GM18498 (cell line): ENCODE measurements around the gene ADORA3.

Experiments used
- ATAC-seq: cut with Tn5 transposase; IDR thresholded peaks from one replicate; pipeline ENCODE4 v1.9.1; 2021; ENCODE audit warnings: mild to moderate bottlenecking, moderate library complexity; ENCODE audit not compliant: unreplicated experiment

ADORA3 gene

GRCh38 chr1:111449703-111450017 lies 53.8 kb downstream of the ADORA3 start:
- ATAC-seq, result no peak
